WTC11 (cell line): ENCODE results near the gene KCNJ16.

ENCODE experiments used
- ATF1 ChIP-seq: sonication (generic); formaldehyde crosslinking; IDR thresholded peaks from 2 replicates; pipeline ENCODE4 v1.8.1; 2023; ENCODE audit warnings: mild to moderate bottlenecking, moderate library complexity, missing genetic modification reagents
- ATF3 ChIP-seq: sonication (generic); formaldehyde crosslinking; conservative IDR thresholded peaks from 2 replicates; pipeline ENCODE4 v1.8.1; 2022; ENCODE audit warnings: mild to moderate bottlenecking, missing genetic modification reagents
- CTCF ChIP-seq: fragments of 200-600 bp; IDR thresholded peaks from 2 replicates; pipeline ENCODE4 v1.8.0; 2022; ENCODE audit warnings: antibody characterized with exemption
- ELF4 ChIP-seq: sonication (generic); formaldehyde crosslinking; IDR thresholded peaks from 2 replicates; pipeline ENCODE4 v1.8.1; 2022; ENCODE audit warnings: low read depth, mild to moderate bottlenecking, moderate library complexity, missing genetic modification reagents
- IRF1 ChIP-seq: sonication (generic); formaldehyde crosslinking; IDR thresholded peaks from 2 replicates; pipeline ENCODE4 v1.8.0; 2023; ENCODE audit warnings: missing genetic modification reagents
- MAX ChIP-seq: sonication (generic); formaldehyde crosslinking; IDR thresholded peaks from 2 replicates; pipeline ENCODE4 v1.8.0; 2022; ENCODE audit warnings: mild to moderate bottlenecking, missing genetic modification reagents
- PRRX2 ChIP-seq: fragments of 250-450 bp; sonication (Bioruptor Pico); IDR thresholded peaks from 2 replicates; pipeline ENCODE4 v1.8.0; 2021; ENCODE audit warnings: mild to moderate bottlenecking
- RORB ChIP-seq: fragments of 250-450 bp; sonication (Bioruptor Pico); IDR thresholded peaks from 2 replicates; pipeline ENCODE4 v1.9.0; 2021; ENCODE audit warnings: mild to moderate bottlenecking
- USF1 ChIP-seq: sonication (generic); formaldehyde crosslinking; IDR thresholded peaks from 2 replicates; pipeline ENCODE4 v1.8.0; 2022; ENCODE audit warnings: mild to moderate bottlenecking, missing genetic modification reagents

GRCh38 chr17:70139449-70139993 is 64.5 kb downstream of the KCNJ16 start:
- TF ChIP-seq ATF1 (CRISPR knock-in tag) (no peak), CTCF (no peak), ELF4 (CRISPR knock-in tag) (no peak), ATF3 (no peak), PRRX2 (CRISPR knock-in tag) (no peak), MAX (CRISPR knock-in tag) (no peak), RORB (CRISPR knock-in tag) (no peak), USF1 (CRISPR knock-in tag) (no peak), IRF1 (no peak)
